HG02678 (cell line): Measurements from ENCODE around the gene PRR20D.
"Not testable (repeated sequence)": the region's sequence is repeated elsewhere in the genome, so short reads cannot be mapped to it uniquely, and the experiment has no call there.

ENCODE experiments used
- ATAC-seq: cut with Tn5 transposase; IDR thresholded peaks from one replicate; pipeline ENCODE4 v1.9.1; 2021; ENCODE audit warnings: mild to moderate bottlenecking, moderate library complexity; ENCODE audit not compliant: unreplicated experiment

Gene PRR20D

GRCh38 chr13:57160332-57160731 is at the start of gene PRR20D:
Gene PRR20D (plus strand): TSS chr13:57160632. CDS start chr13:57161019, 387 bp downstream.
- ATAC-seq = not testable (repeated sequence)

- ATAC-seq = no peak
Measured at GRCh38 chr13:57114945-57115344, 45.5 kb upstream of the PRR20D start.

- ATAC-seq = no peak
Measured at GRCh38 chr13:57123681-57124080, 36.8 kb upstream of the PRR20D start.

- no peak for ATAC-seq
Measured at GRCh38 chr13:57128909-57129308, 31.5 kb upstream of the PRR20D start.

- ATAC-seq = no peak
Measured at GRCh38 chr13:57136093-57136492, 24.3 kb upstream of the PRR20D start.

GRCh38 chr13:57137585-57137984 is 22.8 kb upstream of the PRR20D start:
- no peak for ATAC-seq

- no peak for ATAC-seq
Measured at GRCh38 chr13:57138988-57139387, 21.4 kb upstream of the PRR20D start.

GRCh38 chr13:57139781-57140180 is 20.7 kb upstream of the PRR20D start:
- not testable (repeated sequence) for ATAC-seq

GRCh38 chr13:57140235-57140968 is 20.0 kb upstream of the PRR20D start, which contains the start of gene PRR20A:
Gene PRR20A (plus strand): TSS chr13:57140918. CDS start chr13:57141305, 387 bp downstream.
- ATAC-seq = not testable (repeated sequence)

- not testable (repeated sequence) for ATAC-seq
Measured at GRCh38 chr13:57147188-57147587, 13.2 kb upstream of the PRR20D start, which contains the start of gene PRR20B. Gene PRR20B (plus strand): TSS chr13:57147488. CDS start chr13:57147875, 387 bp downstream.

GRCh38 chr13:57148106-57148505 is 12.3 kb upstream of the PRR20D start:
- not testable (repeated sequence) for ATAC-seq

GRCh38 chr13:57153761-57154160 is 6.7 kb upstream of the PRR20D start, which contains the start of gene PRR20C:
Gene PRR20C (plus strand): TSS chr13:57154061. CDS start chr13:57154448, 387 bp downstream.
- ATAC-seq = not testable (repeated sequence)

GRCh38 chr13:57166897-57167296 is 6.5 kb downstream of the PRR20D start, which contains the start of gene PRR20E:
Gene PRR20E (plus strand): TSS chr13:57167197. CDS start chr13:57167584, 387 bp downstream.
- ATAC-seq = not testable (repeated sequence)

GRCh38 chr13:57191667-57192066 is 31.2 kb downstream of the PRR20D start:
- ATAC-seq = no peak

- no peak for ATAC-seq
Measured at GRCh38 chr13:57212989-57213388, 52.6 kb downstream of the PRR20D start.
